AG20443 (cell line): ENCODE results near the gene TEX13C.
"Not testable (repeated sequence)": the region's sequence is repeated elsewhere in the genome, so short reads cannot be mapped to it uniquely, and the experiment has no call there.

Experiments
- DNase-seq: peaks from one replicate; pipeline ENCODE4 v3.0.0; 2012; ENCODE audit warnings: low spot score, mixed read lengths

Gene TEX13C

DNA sequence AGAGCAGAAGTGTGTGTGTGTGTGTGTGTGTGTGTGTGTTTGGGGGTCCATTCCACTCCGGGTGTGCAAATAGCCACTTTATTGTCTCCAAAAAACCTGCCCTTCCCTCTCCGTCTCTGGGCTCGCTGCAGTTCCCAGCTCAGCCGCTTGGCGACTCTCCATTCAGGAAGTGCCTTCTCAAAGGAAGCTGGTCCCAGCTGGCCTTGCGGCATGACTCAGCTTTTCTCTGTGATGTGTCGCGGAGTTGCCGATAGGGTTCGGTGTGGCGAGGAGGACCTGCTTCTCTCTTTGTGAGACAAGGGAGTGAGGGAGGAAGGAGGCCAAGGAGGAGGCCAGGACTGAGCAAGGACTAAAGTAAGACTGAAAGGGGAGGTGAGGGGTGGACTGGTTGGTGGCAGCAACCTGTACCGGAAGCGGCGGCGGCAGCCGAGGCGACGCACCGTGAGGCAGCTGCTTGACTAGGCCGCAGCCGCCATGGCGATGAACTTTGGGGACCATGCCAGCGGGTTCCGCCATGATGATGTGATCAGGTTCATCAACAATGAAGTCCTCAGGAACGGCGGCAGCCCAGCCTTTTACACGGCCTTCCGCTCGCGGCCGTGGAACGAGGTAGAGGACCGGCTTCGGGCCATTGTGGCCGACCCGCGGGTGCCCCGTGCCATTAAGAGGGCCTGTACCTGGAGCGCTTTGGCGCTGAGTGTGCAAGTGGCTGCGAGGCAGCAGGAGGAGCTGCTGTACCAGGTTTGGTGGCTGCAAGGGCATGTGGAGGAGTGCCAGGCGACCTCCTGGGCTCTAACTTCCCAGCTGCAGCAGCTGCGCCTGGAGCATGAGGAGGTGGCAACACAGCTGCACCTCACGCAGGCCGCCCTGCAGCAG is at the start of gene TEX13C:
TSS of gene TEX13C (plus strand) at position 226 of the 876 bp plus-strand sequence. CDS start at position 475, 249 bp downstream.
- DNase-seq: no peak

DNA sequence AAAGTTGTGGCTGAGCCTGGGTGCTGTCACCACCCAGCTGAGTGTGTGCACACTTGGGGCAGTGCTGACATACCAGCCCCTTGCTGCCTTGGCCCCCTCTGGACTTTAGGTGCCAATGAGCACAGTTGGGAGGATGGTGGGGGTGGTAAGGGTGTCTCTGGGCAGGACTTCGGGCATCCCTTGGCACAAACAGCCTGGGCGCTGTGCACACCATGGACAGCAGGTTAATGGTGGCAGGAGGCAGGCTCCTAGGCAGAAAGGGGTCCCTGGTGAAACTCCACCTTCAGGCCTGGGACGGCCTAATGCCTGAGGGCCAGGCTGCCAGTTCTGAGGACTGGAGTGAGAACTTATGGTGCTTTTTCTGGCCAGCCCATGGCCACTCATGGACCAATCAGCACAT is 32.4 kb upstream of the TEX13C start:
- no peak for DNase-seq

- no peak for DNase-seq
Measured at GRCh38 chrX:125288343-125288742, 31.3 kb upstream of the TEX13C start.

DNA sequence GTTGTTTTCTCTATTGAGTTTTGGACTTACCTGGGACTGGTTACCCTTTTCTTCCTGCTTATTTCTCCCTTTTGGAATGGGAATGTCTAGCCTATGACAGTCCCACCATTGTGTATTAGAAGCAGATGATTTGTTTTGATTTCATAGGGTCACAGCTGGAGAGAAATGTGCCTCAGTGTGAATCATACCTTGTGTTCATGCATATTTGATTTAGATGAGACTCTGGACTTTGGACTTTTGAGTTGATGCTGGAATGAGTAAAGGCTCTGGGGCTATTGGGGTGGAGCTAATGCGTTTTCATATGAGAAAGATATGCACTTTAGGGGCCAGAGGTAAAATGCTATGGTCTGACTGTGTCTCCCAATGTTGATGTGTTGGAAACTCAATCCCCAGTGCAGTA is 30.5 kb upstream of the TEX13C start:
- no peak for DNase-seq

GRCh38 chrX:125289920-125290319 is 29.8 kb upstream of the TEX13C start:
- DNase-seq: no peak

DNA sequence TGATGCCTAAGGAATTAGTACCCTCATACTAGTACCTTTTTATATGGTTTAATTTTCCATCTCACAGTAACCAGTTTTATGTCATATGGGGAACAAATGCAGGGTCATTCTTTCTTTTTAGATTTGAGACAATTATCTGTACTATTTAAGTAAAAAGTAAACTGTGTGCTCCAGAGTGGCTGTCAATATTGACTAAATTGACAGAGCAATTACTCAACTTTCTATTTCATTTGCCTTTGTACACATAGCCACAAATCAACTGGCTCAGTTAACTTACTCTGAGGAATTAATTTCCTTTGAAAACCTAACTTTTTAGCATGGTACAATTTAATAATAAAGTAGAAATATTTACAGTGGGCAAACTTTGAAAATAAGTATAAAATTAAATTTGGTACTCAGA is 28.5 kb upstream of the TEX13C start:
- no peak for DNase-seq

DNA sequence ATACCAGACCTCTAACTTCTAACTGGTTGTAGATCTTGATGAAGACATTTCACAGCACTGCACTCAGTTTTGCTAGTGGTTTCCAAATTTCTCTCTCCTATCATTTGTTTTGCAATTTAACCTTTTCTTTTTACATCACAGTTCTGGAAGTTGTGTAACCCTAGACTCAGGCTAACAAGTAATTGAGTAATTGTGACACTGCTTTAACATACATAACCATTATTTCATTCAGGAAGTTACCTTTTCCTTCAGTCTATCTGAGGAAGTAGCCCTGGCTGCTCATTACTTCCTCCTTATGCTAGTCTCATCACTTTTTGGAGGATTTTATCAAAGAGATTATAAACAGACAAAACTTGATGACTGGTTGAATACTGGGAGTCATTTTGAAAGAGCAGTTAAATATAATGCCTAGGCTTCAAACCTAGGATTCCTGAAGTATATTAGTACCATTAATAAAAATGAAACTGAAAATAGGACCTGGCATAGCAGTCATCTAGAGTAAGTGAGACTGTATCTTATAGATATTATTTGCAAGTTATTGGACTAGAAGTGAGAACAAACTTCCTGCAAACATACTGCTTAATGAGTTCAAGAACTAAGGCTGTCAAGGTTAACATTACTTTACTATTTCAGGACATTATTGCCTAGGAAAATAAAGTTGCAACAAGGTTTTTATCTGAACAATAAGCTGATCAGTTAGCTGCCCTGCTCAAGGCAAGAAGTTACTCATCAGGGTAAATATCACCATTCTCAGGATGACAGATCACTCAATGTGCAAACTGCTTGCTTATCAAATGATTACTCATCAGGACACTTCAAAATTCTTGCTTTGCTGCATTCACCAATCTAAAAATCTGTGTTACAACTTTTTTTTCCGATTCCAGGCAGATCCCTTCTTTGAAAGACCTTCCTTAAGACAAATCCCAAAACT is 25.6 kb upstream of the TEX13C start:
- DNase-seq: no peak

GRCh38 chrX:125295337-125295736 is 24.3 kb upstream of the TEX13C start:
- DNase-seq: no peak

- DNase-seq: no peak
Measured at GRCh38 chrX:125298871-125299270, 20.8 kb upstream of the TEX13C start.

DNA sequence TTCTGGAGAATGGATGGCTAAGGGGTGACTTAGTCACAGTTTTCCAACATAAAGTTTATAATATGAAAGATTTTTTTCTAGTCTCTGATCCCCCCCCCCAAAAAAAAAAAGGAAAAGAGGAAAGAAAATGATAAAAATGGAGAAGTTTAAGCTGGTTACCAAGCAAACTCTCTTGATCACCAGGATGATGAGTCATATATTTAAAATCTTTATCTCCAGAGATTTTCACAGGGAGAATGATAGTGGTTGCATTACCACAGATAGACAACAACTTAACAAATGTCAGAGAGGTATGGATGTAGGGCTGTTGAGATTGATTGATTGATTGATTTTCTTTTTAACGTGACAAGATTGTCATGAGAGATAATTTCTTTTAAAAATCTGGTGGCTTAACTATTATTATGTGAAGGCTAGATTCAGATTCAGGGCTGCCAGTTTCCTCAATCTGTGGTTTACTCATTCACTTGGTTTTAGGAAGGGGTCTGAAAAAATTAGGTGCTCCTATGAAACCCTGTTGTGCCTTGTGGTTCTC is 13.3 kb upstream of the TEX13C start:
- DNase-seq: no peak

- DNase-seq: no peak
Measured at GRCh38 chrX:125308653-125309052, 11.0 kb upstream of the TEX13C start.

DNA sequence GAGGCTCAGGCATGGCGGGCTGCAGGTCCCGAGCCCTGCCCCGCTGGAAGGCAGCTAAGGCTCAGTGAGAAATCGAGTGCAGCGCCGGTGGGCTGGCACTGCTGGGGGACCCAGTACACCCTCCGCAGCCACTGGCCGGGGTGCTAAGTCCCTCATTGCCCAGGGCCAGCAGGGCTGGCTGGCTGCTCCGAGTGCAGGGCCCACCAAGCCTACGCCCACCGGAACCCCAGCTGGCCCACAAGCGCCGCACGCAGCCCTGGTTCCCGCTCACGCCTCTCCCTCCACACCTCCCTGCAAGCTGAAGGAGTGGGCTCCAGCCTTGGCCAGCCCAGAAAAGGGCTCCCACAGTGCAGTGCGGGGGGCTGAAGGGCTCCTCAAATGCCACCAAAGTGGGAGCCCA is 505 bp upstream of the TEX13C start:
- not testable (repeated sequence) for DNase-seq

GRCh38 chrX:125322431-125322830 is 2.8 kb downstream of the TEX13C start:
- DNase-seq: no peak

- DNase-seq: no peak
Measured at GRCh38 chrX:125326599-125326998, 6.9 kb downstream of the TEX13C start.

DNA sequence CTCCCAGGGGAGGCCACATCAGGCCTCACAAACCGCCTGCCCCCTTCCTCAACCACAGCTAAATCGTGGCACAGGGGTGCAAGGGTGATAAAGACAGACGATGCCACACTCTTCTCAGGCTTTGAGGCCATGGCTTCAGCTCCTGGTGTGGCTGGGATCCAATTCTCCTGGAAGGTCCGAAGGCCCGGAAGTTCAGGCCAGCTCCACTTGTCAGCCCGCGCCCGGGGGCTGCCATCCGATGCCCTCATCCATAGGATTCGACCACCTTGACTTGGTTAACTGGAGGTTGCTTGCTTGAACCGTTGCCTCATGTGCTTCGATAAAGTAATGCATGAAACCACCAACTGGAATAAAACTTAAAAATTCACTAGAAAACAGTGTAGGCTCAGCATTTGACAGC is 8.2 kb downstream of the TEX13C start:
- DNase-seq: no peak

- no peak for DNase-seq
Measured at GRCh38 chrX:125333583-125333982, 13.9 kb downstream of the TEX13C start.

- no peak for DNase-seq
Measured at GRCh38 chrX:125340490-125340889, 20.8 kb downstream of the TEX13C start.

DNA sequence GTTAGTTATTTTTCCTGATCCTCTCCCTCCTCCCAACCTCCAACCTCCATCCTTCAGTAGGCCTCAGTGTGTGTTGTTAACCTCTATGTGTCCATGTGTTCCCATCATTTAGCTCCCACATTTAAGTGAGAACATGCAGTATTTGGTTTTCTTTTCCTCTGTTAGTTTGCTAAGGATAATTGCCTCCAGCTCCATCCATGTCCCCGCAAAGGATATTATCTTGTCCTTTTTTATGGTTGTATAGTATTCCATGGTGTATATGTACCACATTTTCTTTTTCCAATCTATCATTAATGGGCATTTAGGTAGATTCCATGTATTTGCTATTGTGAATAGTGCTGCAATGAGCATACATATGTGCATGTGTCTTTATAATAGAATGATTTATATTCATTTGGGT is 54.5 kb downstream of the TEX13C start:
- no peak for DNase-seq
